ELR (cell line): ENCODE measurements around the gene FOS.
A peak's percentile ranks its signal among the peaks of the same experiment; 100 is the strongest.
"Not testable (repeated sequence)": the region's sequence is repeated elsewhere in the genome, so short reads cannot be mapped to it uniquely, and the experiment has no call there.

Source experiments
- DNase-seq: peaks from one replicate; pipeline ENCODE4 v3.0.0-alpha.2; 2015; ENCODE audit warnings: low read depth

Gene FOS

DNA sequence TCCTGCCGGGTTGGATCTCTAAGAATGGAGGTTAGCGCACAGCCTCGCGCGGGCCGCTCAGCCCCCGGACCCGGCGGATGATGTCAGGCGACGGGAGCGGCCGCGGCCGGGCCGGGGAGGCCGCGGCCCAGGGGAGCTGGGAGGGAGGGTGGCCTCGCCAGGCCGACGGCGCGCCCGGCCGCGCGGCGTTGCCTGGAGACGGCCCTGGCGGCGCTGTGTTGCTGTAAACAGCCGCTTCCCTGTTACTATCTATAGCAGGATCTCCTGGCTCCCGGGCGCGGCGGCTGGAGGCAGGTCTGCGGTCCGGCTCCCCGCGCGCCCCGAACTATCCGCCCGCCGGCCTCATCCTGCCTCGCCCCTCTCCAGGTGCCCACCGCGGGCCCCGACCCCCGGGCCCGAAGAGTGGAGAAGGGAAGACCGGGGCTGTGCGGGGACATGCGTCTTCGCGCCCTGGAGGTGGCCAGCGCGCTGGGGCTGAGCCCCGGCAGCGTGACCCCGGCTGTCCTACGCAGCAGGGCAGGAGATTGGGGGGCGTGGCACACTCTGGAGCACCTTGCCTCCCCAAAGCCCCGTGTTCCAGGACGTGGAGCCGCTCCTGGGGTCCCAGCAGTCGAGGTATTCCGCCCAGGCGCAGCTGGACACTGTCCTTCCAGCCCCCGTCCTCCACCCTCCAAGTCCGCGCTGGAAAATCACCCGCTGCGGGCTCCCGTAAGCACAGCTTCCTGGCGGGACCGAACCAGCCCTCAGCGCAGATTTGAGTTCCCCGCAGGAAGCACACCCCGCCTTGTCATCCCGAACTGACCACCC lies 1.4 kb upstream of the FOS start:
- DNase-seq = peak; percentile 89

DNA sequence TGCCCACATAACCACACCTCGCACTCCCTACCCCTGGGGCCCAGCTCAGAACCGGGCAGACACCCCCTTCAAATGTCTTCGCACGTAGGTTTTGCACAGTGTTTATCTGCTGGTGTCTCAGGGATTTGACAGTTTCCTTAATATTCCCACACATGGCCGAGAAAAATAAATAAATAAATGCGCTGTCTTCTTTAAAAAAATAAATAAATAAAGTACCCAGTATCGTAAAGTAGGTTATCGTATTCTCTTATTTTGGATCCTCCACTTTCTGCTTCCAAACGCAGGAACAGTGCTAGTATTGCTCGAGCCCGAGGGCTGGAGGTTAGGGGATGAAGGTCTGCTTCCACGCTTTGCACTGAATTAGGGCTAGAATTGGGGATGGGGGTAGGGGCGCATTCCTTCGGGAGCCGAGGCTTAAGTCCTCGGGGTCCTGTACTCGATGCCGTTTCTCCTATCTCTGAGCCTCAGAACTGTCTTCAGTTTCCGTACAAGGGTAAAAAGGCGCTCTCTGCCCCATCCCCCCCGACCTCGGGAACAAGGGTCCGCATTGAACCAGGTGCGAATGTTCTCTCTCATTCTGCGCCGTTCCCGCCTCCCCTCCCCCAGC lies 710 bp upstream of the FOS start:
- DNase-seq = no peak

DNA sequence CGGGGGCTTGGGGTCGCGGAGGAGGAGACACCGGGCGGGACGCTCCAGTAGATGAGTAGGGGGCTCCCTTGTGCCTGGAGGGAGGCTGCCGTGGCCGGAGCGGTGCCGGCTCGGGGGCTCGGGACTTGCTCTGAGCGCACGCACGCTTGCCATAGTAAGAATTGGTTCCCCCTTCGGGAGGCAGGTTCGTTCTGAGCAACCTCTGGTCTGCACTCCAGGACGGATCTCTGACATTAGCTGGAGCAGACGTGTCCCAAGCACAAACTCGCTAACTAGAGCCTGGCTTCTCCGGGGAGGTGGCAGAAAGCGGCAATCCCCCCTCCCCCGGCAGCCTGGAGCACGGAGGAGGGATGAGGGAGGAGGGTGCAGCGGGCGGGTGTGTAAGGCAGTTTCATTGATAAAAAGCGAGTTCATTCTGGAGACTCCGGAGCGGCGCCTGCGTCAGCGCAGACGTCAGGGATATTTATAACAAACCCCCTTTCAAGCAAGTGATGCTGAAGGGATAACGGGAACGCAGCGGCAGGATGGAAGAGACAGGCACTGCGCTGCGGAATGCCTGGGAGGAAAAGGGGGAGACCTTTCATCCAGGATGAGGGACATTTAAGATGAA lies 630 bp downstream of the FOS start:
- DNase-seq = peak; percentile 69

DNA sequence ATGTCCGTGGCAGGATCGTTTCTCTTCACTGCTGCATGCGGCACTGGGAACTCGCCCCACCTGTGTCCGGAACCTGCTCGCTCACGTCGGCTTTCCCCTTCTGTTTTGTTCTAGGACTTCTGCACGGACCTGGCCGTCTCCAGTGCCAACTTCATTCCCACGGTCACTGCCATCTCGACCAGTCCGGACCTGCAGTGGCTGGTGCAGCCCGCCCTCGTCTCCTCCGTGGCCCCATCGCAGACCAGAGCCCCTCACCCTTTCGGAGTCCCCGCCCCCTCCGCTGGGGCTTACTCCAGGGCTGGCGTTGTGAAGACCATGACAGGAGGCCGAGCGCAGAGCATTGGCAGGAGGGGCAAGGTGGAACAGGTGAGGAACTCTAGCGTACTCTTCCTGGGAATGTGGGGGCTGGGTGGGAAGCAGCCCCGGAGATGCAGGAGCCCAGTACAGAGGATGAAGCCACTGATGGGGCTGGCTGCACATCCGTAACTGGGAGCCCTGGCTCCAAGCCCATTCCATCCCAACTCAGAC lies 1.2 kb downstream of the FOS start:
- DNase-seq = no peak

DNA sequence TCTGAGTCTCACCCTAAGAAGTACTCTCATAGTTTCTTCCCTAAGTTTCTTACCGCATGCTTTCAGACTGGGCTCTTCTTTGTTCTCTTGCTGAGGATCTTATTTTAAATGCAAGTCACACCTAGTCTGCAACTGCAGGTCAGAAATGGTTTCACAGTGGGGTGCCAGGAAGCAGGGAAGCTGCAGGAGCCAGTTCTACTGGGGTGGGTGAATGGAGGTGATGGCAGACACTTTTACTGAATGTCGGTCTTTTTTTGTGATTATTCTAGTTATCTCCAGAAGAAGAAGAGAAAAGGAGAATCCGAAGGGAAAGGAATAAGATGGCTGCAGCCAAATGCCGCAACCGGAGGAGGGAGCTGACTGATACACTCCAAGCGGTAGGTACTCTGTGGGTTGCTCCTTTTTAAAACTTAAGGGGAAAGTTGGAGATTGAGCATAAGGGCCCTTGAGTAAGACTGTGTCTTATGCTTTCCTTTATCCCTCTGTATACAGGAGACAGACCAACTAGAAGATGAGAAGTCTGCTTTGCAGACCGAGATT lies 1.7 kb downstream of the FOS start:
- no peak for DNase-seq

DNA sequence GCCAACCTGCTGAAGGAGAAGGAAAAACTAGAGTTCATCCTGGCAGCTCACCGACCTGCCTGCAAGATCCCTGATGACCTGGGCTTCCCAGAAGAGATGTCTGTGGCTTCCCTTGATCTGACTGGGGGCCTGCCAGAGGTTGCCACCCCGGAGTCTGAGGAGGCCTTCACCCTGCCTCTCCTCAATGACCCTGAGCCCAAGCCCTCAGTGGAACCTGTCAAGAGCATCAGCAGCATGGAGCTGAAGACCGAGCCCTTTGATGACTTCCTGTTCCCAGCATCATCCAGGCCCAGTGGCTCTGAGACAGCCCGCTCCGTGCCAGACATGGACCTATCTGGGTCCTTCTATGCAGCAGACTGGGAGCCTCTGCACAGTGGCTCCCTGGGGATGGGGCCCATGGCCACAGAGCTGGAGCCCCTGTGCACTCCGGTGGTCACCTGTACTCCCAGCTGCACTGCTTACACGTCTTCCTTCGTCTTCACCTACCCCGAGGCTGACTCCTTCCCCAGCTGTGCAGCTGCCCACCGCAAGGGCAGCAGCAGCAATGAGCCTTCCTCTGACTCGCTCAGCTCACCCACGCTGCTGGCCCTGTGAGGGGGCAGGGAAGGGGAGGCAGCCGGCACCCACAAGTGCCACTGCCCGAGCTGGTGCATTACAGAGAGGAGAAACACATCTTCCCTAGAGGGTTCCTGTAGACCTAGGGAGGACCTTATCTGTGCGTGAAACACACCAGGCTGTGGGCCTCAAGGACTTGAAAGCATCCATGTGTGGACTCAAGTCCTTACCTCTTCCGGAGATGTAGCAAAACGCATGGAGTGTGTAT lies 2.4 kb downstream of the FOS start:
- no peak for DNase-seq

DNA sequence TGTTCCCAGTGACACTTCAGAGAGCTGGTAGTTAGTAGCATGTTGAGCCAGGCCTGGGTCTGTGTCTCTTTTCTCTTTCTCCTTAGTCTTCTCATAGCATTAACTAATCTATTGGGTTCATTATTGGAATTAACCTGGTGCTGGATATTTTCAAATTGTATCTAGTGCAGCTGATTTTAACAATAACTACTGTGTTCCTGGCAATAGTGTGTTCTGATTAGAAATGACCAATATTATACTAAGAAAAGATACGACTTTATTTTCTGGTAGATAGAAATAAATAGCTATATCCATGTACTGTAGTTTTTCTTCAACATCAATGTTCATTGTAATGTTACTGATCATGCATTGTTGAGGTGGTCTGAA lies 3.0 kb downstream of the FOS start:
- DNase-seq = no peak

DNA sequence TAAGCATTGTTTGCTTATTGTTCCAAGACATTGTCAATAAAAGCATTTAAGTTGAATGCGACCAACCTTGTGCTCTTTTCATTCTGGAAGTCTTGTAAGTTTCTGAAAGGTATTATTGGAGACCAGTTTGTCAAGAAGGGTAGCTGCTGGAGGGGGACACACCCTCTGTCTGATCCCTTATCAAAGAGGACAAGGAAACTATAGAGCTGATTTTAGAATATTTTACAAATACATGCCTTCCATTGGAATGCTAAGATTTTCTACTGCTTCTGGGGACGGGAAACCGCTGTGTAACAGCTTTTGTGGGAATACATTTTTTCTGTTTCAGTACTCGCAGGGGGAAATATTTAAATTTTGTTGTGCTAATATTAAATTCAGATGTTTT lies 3.5 kb downstream of the FOS start:
- DNase-seq = no peak

DNA sequence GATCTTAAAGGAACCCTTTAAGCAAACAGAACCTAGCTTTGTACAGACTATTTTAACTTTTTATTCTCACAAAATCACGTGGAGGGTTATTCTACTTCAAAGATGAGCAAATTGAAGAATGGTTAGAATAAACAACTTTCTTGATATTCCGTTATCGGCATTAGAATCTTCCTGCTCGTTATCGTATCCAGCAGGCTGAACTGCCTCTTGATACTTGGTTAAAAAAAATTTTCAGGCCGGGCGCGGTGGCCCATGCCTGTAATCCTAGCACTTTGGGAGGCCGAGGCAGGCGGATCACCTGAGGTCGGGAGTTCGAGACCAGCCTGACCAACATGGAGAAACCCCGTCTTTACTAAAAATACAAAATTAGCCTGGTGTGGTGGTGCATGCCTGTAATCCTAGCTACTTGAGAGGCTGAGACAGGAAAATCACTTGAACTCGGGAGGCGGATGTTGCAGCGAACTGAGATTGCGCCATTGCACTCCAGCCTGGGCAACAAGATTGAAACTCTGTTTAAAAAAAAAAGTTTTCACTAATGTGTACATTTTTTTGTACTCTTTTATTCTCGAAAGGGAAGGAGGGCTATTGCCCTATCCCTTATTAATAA lies 4.0 kb downstream of the FOS start:
- not testable (repeated sequence) for DNase-seq

DNA sequence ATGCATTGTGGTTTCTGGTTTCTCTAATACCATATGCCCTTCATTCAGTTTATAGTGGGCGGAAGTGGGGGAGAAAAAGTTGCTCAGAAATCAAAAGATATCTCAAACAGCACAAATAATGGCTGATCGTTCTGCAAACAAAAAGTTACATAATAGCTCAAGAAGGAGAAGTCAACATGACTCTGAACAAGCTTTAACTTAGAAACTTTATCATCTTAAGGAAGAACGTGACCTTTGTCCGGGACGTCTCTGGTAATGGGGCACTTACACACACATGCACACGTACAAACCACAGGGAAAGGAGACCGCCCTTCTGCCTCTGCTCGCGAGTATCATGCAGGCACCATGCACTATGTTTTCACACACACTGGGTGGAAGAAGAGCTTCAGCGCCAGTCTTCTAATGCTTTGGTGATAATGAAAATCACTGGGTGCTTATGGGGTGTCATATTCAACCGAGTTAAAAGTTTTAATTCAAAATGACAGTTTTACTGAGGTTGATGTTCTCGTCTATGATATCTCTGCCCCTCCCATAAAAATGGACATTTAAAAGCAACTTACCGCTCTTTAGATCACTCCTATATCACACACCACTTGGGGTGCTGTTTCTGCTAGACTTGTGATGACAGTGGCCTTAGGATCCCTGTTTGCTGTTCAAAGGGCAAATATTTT lies 4.7 kb downstream of the FOS start:
- DNase-seq = no peak

DNA sequence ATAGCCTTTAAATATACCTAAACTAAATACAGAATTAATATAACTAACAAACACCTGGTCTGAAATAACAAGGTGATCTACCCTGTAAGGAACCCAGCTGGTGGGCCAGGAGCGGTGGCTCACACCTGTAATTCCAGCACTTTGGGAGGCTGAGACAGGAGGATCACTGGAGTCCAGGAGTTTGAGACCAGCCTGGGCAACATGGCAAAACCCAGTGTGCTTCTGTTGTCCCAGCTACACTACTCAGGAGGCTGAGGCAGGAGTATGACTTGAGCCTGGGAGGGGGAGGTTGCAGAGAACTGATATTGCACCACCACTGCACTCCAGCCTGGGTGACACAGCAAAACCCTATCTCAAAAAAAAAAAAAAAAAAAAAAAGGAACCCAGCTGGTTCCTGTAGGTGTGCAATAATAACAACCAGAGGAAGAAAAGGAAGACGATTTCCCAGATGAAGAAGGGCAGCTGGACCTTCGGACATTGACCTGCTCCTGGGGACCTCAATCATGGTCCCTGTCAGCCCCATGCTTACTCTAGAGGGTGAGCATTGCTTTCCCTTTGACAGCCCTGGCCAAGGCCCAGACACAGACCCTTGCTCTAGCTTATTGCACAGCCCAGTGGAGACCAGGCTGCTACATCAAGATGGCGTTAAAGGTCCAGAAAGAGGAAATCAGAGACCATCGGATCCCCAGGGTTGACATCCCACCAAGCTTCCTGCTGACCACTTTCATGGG lies 5.4 kb downstream of the FOS start:
- DNase-seq = no peak

DNA sequence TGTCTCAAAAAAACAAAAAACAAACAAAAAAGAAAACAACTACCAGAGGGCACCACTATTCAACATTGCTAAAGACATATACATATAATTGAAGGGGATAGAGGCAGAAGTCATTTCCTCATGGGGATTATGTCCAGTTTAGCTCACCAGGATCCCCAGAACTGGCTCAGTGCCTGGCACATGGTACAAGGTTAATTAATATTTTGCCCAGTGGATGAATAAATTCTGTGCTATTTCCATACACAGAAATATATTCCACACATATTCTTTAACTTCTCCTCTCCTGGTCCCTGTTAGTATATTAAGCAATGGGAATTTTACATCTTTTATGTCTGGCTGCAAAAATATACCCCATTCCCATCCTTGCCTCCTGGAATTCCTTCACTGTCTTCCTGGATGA lies 6.7 kb downstream of the FOS start:
- no peak for DNase-seq

DNA sequence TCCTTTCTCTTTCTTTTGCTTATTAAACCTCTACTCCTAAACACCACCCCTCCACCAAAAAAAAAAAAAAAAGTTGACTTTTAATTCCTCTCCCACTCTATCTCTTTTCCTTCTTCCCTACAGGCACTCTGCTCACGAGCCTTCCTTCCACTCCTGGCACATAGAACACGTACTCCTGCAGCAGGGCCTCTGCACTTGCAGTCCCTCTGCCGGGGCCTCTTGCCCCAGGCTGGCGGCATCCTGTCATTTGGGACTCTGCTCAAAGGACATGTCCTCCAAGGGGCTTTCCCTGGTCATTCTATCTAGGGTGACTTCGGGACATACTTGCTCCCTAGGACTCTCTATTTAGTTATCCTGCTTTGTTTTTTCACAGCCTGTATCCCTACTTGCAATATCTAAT lies 7.7 kb downstream of the FOS start:
- no peak for DNase-seq

DNA sequence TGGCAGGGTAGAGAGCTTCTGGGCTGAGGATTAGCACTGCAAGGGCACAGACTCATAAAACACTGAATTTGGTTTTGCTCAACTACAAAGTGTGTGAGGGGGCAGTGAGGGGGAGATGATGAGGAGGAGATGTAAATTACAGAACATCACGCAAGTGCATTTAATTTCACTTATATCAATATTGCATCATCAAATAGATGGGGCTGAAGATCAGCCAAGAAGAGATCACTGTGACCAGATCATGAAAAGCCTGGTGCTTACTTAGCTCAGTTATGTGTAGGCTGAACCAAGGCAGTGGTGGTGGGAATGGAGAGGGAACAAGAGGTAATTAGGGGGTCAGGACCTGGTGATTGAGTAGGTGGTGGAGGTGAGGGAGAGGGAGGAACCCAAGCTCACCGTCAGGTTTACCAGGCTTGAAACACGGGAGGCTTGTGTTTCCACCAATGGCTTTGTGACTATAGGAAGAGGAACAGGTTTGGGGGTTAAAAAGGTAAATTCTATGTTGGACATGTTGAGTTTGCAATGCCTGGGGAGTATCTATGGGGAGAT lies 11.3 kb downstream of the FOS start:
- no peak for DNase-seq

DNA sequence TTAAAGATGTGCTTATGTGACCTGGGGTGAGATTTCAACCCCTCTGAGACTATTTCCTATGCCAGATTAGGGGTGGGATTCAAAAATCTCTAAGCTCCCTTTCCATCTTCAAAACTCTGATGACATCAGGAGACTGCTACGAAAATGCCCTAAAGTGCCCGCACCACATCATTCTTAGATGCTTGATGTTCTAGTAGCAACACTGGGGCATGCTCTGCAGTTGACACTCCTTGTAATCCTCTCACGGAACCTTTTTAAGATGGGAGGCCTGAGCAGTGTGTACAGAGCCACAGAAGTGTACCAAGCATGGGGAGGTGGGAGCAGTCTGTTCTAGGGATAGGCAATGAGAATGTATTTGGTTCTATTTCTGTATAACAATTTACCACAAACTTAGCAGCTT lies 12.2 kb downstream of the FOS start:
- no peak for DNase-seq

DNA sequence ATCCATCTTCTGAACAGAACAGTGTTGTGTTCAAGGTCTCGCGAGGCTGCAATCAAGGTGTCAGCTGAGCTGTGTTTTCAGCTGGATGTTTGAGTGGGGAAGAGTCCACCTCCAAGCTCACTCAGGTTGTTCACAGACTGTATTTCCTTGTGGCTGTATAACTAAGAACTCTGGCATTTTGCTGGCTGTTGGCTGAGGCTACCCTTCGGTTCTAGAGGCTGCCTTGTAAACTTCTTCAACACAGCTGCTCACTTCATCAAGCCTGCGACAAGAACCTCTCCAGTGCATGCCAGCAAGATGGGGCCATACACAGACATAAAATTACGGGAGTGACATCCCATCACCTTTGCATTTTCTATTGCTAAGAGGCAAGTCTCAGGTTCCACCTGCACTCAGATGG lies 12.7 kb downstream of the FOS start:
- DNase-seq = no peak

DNA sequence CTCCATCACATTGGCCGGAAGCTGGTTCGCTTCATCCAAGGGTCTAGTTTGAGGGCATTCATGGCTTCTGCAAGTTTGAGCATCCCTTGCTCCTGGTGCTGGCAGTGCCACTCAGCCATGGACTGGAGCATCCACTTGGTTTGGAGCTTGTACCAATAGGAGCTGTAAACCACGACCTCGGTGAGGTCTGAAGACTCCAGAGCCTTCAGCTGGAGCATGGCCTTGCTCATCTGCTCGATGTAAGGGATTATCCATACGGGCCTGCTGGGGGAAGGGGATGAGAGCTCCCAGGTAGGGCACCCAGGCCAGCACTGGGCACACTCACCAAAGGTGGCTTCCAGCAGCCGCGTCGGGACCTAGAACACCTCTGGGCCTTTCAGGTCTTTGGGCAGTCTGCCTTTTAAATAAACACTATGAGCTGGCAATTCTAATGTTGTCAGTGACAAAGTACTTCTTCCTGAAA lies 13.5 kb downstream of the FOS start:
- DNase-seq = no peak

DNA sequence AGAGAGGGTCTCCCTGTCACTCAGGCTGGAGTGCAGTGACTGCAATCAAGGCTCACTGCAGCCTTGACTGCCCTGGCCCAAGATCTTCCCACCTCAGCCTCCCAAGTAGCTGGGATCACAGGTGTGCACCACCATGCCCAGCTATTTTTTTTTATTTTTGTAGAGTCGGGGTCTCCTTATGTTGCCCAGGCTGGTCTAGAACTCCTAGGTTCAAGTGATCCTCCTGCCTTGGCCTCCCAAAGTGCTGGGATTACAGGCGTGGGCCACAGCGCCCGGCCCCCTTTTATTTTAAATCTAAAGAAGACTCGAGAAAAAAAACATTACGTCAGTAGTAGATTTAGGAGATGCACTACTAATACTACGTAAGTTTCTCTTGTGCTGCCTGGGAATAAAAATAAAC lies 14.3 kb downstream of the FOS start:
- no peak for DNase-seq

DNA sequence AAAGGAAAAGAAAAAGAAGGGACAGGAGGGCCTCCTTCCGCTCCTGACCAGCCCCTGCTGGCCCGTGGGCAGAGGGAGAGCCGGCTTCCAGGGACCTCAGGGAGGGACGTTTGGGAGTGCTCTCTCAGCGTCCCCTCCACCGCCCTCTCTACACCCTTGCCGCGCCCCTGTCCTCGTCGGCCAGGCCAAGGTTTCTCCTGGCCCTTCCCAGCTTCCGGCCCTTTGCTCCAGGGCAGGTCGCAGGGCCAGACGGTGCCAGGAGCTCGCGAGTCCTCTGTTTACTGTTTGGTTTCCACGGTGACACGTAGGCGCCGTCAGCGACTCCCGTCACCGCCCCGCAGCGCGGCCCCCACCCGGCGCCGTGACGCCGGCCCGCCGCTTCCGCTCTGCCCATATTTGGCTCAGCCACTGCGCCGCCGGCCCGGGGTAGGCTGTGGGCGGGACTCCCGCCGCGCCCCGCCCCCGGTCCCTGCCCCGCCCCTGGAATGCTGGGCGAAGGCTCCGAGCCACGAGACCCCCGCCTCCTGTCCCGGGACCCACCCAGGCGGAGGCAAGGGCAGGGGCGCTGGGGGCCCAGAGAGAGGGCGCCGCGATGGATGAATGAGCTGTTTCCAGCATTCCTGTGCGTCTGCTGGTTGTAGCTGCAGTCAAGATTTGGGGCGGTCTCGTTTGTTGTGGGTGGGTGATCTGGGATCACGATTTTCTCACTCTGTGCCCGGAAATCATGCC lies 15.5 kb downstream of the FOS start:
- peak; percentile 96 for DNase-seq
